Caki2 (cell line): ENCODE results near the gene XYLT1. TPM values are rescaled to one million over a fixed set of nuclear protein-coding genes. Genes with fewer than 3 reads are reported as not detected.

Source experiments
- DNase-seq: peaks from one replicate; pipeline ENCODE4 v3.0.0-alpha.2; 2015; ENCODE audit warnings: low read depth
- in situ Hi-C: cut with HindIII; loops from 2 replicates; pipeline ENCODE4 v1.10.0; 2016; ENCODE audit warnings: low sequenced_read_pairs, low pct_unique_long_range_greater_than_20kb, mixed read lengths
- total RNA-seq: library from RNA; depleted of rRNA; stranded (reverse); fragments of >200 nt; shearing (Covaris generic); gene quantifications from 2 replicates; pipeline ENCODE4 v1.2.3, GENCODE V29; 2014; ENCODE audit warnings: low replicate concordance

Gene XYLT1
- total RNA-seq, 1 experiment from 2014 or later = 5.8 TPM

DNA sequence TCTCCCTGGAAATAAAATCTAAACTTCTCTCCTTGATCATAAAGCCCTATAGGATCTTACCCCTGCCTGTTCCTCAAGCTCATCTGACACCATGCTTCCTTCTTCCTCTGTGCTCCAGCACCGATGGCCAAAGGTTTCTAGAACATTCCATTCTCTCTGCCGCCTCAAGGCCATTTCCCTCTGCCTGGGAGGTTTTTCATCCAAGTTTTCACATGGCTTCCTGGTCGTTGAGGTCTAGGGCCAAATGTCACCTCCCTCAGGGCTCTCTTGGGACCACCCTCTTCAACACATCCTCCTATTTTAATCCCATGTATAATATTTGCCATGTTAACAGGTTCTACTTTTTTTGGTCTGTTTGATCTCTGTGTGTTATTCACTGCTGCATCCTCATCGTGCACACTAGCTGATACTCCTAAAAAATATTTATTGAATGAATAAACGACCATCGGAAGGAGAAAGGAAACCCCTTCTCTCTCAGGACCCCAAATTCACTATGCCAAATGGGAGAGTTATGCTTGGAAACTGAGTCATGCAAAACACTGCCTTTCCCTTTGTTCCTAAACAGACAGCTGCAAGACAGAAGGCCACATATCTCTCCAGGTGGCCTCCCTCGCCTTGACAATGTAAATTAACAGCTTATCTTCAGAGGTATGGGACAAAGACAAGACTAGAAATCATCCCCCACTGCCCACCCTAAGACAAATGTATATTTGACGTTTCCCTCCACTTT lies 78.5 kb downstream of the XYLT1 start:
- in situ Hi-C loops = no loop called here
- no peak for DNase-seq

GRCh38 chr16:17391715-17392114 lies 79.0 kb downstream of the XYLT1 start:
- in situ Hi-C loops = no loop called here
- no peak for DNase-seq

- in situ Hi-C loops = no loop called here
- DNase-seq = no peak
These were observed 81.4 kb downstream of the XYLT1 start for GRCh38 chr16:17389384-17389783.

DNA sequence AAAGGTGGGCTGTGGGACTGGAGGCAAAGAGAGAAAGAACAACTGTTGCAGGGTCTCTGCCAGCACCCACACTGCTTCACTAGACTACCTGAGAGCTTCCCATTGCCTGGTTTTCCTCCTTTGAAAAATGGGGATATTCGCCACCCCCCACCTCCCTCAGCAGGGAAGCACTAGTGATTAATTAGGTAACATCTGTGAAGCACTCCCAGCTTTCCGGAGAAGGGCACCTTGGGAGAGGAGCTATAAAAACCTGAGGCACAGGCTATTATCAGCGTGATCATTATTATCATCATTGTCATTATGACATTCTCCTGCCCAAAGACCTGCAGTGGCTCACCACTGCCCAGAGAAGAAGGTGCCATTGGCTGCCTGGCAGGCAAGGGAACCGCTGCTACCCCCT lies 83.5 kb downstream of the XYLT1 start:
- DNase-seq = no peak
- in situ Hi-C loops = no loop called here

DNA sequence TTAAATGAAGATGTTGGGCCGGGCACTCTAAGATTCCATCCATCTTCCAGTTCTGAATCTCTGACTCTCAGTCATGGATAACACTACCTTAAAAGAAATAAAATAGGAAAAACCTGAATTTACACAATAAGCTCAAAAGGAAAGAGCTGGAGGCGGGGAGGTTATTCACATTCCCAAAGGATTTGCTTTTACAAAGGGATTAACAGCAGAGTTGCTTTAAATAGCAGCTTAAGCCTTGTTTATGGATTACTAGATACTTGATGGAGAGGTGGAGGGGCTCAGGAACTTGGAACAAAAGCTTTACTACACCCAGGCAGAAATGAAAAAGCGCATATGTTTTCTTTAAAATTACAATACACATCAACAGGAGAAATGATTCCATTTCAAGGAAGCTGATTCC lies 84.5 kb downstream of the XYLT1 start:
- in situ Hi-C loops = no loop called here

DNA sequence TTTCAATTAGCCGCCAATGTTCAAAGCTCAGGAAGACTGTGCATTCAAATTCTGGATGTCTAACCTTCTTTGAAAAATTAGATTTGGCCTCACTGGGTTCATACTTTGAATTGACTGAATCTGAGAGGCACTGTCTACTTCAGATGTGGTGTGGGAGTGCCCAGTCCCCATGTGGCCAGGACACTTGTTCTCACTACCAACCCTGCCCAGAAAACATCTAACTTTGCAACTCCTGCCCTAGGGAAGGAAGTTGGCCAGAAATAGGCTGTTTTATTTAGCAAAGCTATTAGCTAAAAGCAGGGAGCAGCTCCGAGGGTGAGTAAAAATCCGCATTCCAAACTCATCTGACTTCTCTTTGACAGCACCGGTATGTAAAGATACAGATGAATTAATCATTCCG lies 86.3 kb downstream of the XYLT1 start:
- no peak for DNase-seq
- in situ Hi-C loops = no loop called here

More for the DNA sequence above, 84.5 kb downstream of the XYLT1 start:
- no peak for DNase-seq

GRCh38 chr16:17382949-17383863 lies 87.6 kb downstream of the XYLT1 start:
- in situ Hi-C loops = no loop called here
- no peak for DNase-seq

- no peak for DNase-seq
- in situ Hi-C loops = no loop called here
These were observed 88.2 kb downstream of the XYLT1 start for GRCh38 chr16:17382514-17382913.

GRCh38 chr16:17381784-17382183 lies 89.0 kb downstream of the XYLT1 start:
- in situ Hi-C loops = no loop called here
- no peak for DNase-seq

DNA sequence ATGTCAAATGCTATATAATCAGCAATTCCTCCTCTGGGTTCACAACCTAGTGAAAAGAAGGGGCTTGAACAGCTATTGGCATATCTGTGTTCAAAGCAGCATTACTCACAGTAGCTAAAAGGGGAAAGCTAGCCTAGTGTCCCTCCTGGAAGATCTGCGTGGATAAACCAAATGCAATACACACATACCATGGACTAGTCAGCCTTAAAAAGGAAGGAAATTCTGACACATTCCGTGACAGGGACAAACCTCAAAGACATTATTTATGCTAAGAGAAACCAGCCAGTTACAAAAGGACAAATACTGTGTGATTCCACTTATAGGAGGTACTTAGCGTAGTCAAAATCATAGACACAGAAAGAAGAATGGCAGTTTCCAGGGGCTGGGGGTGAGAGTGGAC lies 90.1 kb downstream of the XYLT1 start:
- in situ Hi-C loops = no loop called here
- DNase-seq = no peak

- in situ Hi-C loops = no loop called here
- no peak for DNase-seq
These were observed 91.6 kb downstream of the XYLT1 start for GRCh38 chr16:17379121-17379571.

GRCh38 chr16:17377360-17378324 lies 93.1 kb downstream of the XYLT1 start:
- in situ Hi-C loops = no loop called here
- no peak for DNase-seq

GRCh38 chr16:17375461-17376304 lies 95.1 kb downstream of the XYLT1 start:
- no peak for DNase-seq
- in situ Hi-C loops = no loop called here

DNA sequence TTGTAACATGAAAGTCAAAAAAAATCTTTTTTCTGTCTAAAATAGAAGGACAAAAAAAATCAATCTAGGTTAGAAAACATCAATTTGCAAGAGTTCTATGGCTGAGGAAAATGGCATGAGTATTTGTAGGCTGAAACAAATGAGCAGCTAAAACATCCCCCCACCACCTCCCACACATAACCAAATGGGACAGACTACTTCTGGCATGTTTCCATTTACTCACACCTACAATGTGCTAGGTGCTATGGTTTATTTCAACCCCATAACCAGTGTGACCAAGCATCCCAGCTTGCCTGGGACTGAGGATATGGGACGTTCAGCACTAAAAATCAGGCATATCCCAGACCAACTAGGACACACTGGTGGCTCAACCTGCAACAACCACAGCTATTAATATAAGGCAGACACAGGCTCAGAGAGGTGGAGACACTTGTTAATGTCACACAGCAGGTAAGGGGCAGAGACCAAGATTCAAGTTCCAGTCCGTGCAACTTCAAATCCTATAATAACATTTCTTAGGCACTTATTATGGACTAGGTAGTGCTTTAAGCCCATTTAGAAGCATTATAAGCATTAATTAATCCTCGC lies 96.0 kb downstream of the XYLT1 start:
- no peak for DNase-seq
- in situ Hi-C loops = no loop called here

DNA sequence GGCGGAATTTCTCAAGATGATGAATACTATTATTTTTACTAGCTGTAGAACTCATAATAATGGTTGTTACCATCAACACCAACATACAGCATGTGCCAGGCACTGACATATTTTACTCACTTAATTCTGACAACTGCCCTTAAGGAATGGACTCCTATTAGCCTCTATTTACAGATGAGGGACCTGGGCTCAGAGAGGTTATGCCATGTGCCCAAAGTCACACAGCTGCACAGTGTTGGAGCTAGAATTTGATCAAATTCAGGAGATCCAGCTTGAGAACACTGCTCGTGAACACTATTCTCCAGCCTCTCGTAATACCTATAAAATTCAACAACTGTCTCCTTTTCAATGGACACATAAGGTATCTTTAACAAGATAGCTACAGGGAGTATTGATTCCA lies 97.2 kb downstream of the XYLT1 start:
- DNase-seq = no peak
- in situ Hi-C loops = no loop called here

DNA sequence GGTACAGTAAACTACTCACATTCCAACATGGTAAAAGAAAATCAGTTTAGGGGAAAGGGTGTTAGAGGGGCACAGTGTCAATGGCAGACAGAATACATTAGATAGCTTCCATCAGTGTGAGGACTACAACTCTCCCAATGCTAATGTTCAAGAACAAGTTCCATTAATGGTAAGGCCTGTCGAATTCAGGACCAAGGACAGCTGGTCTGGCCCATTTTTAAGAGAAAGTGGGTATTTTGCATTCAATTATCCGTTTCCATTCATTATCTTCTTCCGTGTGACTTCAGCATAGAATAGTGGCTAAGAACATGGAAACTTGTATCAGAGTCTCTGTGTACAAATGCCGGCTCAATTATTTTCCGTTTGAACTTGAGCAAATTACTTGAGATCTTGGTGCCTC lies 98.4 kb downstream of the XYLT1 start:
- DNase-seq = no peak
- in situ Hi-C loops = no loop called here

DNA sequence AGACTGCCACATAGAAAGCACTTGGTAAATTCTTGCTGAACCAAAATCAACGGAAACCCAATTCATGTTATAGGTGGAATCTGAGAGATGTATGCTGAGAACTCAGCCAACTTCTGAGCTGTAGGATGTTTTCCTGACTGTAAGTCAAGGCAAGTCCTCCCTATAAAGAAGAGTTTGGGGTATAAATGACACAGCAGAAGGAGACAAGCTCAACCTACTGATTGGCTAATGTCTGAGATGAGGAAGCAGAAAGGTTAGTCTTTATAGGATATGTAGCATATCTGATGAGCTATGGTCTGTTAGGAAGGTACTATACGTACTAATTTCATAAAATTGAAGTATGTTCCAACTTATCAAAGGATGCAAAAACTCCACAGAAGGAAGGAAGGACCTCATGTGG lies 99.5 kb downstream of the XYLT1 start:
- DNase-seq = no peak
- in situ Hi-C loops = no loop called here
